ENCODE measurements around the gene KCNN2.

DNA sequence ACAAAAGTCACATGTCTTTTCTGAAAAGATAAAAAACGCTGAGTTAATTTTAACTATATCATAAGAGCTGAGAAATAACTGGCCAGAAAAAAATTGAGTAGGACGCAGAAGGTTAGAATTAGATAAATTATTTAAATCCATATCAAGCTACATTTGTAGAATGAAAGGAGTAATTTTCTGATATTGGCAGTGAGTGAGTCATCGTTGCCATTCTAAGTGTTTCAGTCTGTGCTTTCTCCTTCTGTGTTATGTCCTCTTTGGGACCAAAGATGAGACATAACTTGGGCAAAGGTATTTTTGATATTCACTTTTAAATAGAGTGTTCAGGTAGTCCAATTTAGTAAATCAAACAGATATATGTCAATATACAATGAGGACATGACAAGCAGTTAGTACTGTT is 34.4 kb upstream of the KCNN2 start:
- TF ChIP-seq, protein P1, sequence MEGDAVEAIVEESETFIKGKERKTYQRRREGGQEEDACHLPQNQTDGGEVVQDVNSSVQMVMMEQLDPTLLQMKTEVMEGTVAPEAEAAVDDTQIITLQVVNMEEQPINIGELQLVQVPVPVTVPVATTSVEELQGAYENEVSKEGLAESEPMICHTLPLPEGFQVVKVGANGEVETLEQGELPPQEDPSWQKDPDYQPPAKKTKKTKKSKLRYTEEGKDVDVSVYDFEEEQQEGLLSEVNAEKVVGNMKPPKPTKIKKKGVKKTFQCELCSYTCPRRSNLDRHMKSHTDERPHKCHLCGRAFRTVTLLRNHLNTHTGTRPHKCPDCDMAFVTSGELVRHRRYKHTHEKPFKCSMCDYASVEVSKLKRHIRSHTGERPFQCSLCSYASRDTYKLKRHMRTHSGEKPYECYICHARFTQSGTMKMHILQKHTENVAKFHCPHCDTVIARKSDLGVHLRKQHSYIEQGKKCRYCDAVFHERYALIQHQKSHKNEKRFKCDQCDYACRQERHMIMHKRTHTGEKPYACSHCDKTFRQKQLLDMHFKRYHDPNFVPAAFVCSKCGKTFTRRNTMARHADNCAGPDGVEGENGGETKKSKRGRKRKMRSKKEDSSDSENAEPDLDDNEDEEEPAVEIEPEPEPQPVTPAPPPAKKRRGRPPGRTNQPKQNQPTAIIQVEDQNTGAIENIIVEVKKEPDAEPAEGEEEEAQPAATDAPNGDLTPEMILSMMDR (IDR thresholded peaks at IDR 0.05): no peak
- TF ChIP-seq POLR2A (IDR thresholded peaks at IDR 0.05): no peak
- no peak for TF ChIP-seq EP300 (IDR thresholded peaks at IDR 0.05)

All from tibial nerve (tissue), 4 donors.